Thymus (tissue), 11 donors: ENCODE data around the gene HS6ST3. TPM values are rescaled to one million over a fixed set of nuclear protein-coding genes. Genes with fewer than 3 reads are reported as not detected.

ENCODE experiments used
- DNase-seq, 9 donors: peaks; one replicate each; pipeline ENCODE4 v3.0.0-alpha.2; 2013; ENCODE audit warnings: low spot score in 9 of 9, low read depth in 6 of 9, missing footprints in 1 of 9
- H3K27ac ChIP-seq, 2 donors: one replicate each; pipeline ENCODE4 v1.5.1; 2013; ENCODE audit warnings: control low read depth in 1 of 2, low read depth in 1 of 2, low read length in 1 of 2, mild to moderate bottlenecking in 1 of 2, moderate library complexity in 1 of 2
- H3K27me3 ChIP-seq, 2 donors: one replicate each; pipeline ENCODE4 v1.5.1; 2013; ENCODE audit warnings: low read length in 1 of 2; ENCODE audit not compliant: control insufficient read depth in 2 of 2, insufficient read depth in 1 of 2
- H3K36me3 ChIP-seq, 2 donors: one replicate each; pipeline ENCODE4 v1.5.1; 2013; ENCODE audit warnings: low read length in 1 of 2, mild to moderate bottlenecking in 1 of 2, moderate library complexity in 1 of 2; ENCODE audit not compliant: control insufficient read depth in 2 of 2, insufficient read depth in 2 of 2
- H3K4me1 ChIP-seq, 2 donors: one replicate each; pipeline ENCODE4 v1.5.1; 2013; ENCODE audit warnings: low read length in 2 of 2; ENCODE audit not compliant: control insufficient read depth in 2 of 2, insufficient read depth in 2 of 2
- H3K4me3 ChIP-seq, 2 donors: one replicate each; pipeline ENCODE4 v1.5.1; 2013; ENCODE audit warnings: low read length in 2 of 2, control low read depth in 1 of 2, mild to moderate bottlenecking in 1 of 2
- H3K9me3 ChIP-seq, 2 donors: one replicate each; pipeline ENCODE4 v1.5.1; 2013; ENCODE audit warnings: low read length in 1 of 2, mild to moderate bottlenecking in 1 of 2; ENCODE audit not compliant: control insufficient read depth in 2 of 2, insufficient read depth in 1 of 2
- WGBS: extraction: QIAGEN DNeasy Blood & Tissue Kit; methylation state at CpG from one replicate; pipeline ENCODE4 v1.1.7; 2013; 5-methylcytosine and 5-hydroxymethylcytosine counted together
- polyA plus RNA-seq: library from polyadenylated mRNA; stranded (reverse); fragments of 200-250 nt; gene quantifications from one replicate; pipeline ENCODE4 v1.2.3, GENCODE V29; 2013
- total RNA-seq: library from RNA; stranded (reverse); fragments of 120-200 nt; gene quantifications from one replicate; pipeline ENCODE4 v1.2.4, GENCODE V29; 2013
- donor health status: healthy.

HS6ST3 gene
- total and polyA plus RNA-seq, 2 donors, result 0.05 to 0.07 TPM

DNA sequence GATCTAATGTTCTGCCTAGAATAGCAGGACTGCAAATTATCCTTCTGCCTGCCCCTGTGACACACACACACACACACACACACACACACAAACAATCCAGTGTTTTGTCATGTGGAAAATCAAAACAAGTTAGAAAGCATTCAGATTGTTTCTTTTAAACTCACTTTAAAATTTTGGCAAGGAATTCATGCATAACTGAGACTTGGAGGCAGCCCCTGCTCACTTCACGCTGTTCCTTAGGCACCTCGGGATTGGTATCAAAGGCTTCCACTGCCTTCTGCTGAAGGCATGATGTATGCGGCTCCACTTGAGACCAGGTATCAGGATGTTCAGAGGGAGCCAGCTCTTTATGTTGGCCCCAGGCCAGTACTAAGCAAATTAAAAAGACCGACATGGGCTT, 745.6 kb downstream of the HS6ST3 start:
- WGBS, result 94% methylated on average over 4 of the region's 4 CpGs

DNA sequence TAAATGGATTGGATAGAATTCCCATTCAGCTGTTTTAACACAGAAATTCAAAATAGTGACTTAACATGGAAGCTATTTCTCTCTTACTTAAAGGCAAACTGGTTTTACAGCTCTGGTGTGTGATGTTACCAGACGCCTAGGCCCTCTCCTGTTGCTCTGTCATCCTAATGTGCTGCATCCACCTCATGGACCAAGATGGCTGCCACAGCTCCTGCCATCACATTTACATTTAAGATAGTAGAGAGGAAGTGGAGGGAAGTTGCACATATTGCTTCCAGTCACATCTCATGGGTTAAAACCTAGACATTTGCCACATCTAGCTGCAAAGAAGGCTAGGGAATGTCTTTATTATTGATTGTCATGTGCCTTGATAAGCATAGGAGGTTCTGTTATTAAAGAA, 746.8 kb downstream of the HS6ST3 start:
- Histone ChIP-seq H3K36me3 (no peaks in the 10 kb centered on the region), H3K27ac (no peak overlapping the region), H3K27me3 (no peaks in the 10 kb centered on the region), H3K4me3 (no peak overlapping the region), H3K4me1 (no peaks in the 10 kb centered on the region), H3K9me3 (no peaks in the 10 kb centered on the region)
- 95% methylated on average over 1 of the region's 1 CpG for WGBS
- DNase-seq, result no peak

More for the DNA sequence above, 745.6 kb downstream of the HS6ST3 start:
- Histone ChIP-seq H3K9me3 (no peaks in the 10 kb centered on the region), H3K4me3 (no peak overlapping the region), H3K27me3 (no peaks in the 10 kb centered on the region), H3K4me1 (no peaks in the 10 kb centered on the region), H3K27ac (no peak overlapping the region), H3K36me3 (no peaks in the 10 kb centered on the region)
- no peak for DNase-seq

- Histone ChIP-seq H3K27ac (no peak overlapping the region), H3K9me3 (no peaks in the 10 kb centered on the region), H3K36me3 (no peaks in the 10 kb centered on the region), H3K4me1 (no peaks in the 10 kb centered on the region), H3K27me3 (no peaks in the 10 kb centered on the region), H3K4me3 (no peak overlapping the region)
- DNase-seq, result no peak
- 84% methylated on average over 1 of the region's 1 CpG for WGBS
These were observed 747.9 kb downstream of the HS6ST3 start for GRCh38 chr13:96837809-96838208.

DNA sequence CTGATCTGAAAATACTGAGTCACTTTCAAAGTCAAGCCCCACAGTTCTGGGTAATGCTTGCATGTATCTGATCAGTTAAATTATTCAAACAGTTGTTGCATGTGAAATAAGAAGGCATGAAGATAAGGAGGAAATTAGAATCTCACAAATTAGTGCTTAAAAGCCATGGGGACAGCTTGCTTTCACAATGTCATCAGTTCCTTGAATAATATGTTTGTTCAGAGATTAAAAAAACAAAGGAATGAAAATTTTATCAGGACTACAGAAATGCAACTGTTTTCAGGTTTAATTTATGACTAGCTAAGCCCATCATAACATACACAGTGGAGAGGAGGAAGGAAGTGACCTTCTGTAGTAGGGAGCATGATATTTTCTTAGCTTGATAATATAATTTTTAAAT, 754.3 kb downstream of the HS6ST3 start:
- Histone ChIP-seq H3K36me3 (no peaks in the 10 kb centered on the region), H3K4me3 (no peak overlapping the region), H3K4me1 (no peaks in the 10 kb centered on the region), H3K27me3 (no peaks in the 10 kb centered on the region), H3K9me3 (no peaks in the 10 kb centered on the region), H3K27ac (no peak overlapping the region)
- no peak for DNase-seq

DNA sequence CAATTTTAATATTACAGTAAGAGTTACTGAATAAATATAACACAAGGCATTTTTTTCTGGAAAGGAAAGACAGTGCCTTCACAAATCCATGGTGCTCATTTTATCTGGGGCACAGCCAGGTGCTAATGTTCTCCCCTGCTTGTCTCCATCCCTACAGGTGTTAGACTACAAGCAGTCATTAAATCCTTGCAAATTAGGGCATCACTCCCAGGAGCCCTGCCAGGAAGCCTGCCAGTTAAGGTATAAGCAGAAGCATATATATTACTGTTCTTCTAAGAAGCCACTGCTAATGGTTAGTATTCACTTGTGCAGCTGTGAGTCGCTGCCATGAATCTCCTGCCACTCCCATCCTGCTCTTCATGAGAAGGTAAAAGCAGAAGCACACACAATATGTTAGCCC, 754.7 kb downstream of the HS6ST3 start:
- Histone ChIP-seq H3K9me3 (peaks cover 0 to 3% of the 10 kb centered on the region in 2 donors), H3K4me1 (no peaks in the 10 kb centered on the region), H3K27me3 (no peaks in the 10 kb centered on the region), H3K27ac (no peak overlapping the region), H3K4me3 (no peak overlapping the region), H3K36me3 (no peaks in the 10 kb centered on the region)
- 19% methylated on average over 1 of the region's 1 CpG for WGBS
- no peak for DNase-seq

GRCh38 chr13:96848286-96848685, 758.4 kb downstream of the HS6ST3 start:
- Histone ChIP-seq H3K27ac (no peak overlapping the region), H3K36me3 (no peaks in the 10 kb centered on the region), H3K9me3 (peaks cover 0 to 3% of the 10 kb centered on the region in 2 donors), H3K4me3 (no peak overlapping the region), H3K4me1 (no peaks in the 10 kb centered on the region), H3K27me3 (no peaks in the 10 kb centered on the region)
- DNase-seq, result no peak
- WGBS, result 57% methylated on average over 6 of the region's 6 CpGs

DNA sequence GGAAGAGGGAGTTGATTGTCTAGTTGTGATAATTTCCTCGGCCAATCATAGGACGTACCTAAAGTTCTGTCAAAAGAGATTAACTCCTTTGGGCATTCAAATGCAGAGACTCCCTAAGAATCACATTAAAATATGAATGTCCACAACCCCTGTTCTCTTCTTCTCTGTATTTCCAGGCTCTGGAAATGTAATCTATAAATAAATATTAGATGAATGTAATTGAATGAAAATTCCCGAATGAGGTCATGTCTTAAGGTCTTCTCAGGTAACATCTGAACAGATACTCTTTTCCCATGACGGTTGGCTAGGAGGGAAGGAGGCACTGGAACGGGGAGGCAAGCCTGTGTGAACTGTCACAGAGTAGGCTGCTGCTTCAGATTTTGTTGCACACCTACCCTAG, 759.2 kb downstream of the HS6ST3 start:
- Histone ChIP-seq H3K4me1 (no peaks in the 10 kb centered on the region), H3K27me3 (no peaks in the 10 kb centered on the region), H3K27ac (no peak overlapping the region), H3K36me3 (no peaks in the 10 kb centered on the region), H3K4me3 (no peak overlapping the region), H3K9me3 (peaks cover 0 to 3% of the 10 kb centered on the region in 2 donors)
- 87% methylated on average over 5 of the region's 5 CpGs for WGBS
- DNase-seq, result no peak

GRCh38 chr13:96850538-96851145, 760.7 kb downstream of the HS6ST3 start:
- H3K4me1 ChIP-seq, result no peaks in the 10 kb centered on the region
- no peak for DNase-seq
- no peaks in the 10 kb centered on the region for H3K36me3 ChIP-seq
- peaks cover 1 to 3% of the 10 kb centered on the region in 2 donors for H3K9me3 ChIP-seq
- 92% methylated on average over 10 of the region's 10 CpGs for WGBS
- H3K27me3 ChIP-seq, result no peaks in the 10 kb centered on the region
- H3K4me3 ChIP-seq, result no peak overlapping the region
- no peak overlapping the region for H3K27ac ChIP-seq

GRCh38 chr13:96851856-96852445, 762.0 kb downstream of the HS6ST3 start:
- WGBS, result 91% methylated on average over 9 of the region's 9 CpGs
- Histone ChIP-seq H3K36me3 (no peaks in the 10 kb centered on the region), H3K27me3 (no peaks in the 10 kb centered on the region), H3K27ac (no peak overlapping the region), H3K9me3 (peaks cover 1 to 3% of the 10 kb centered on the region in 2 donors), H3K4me1 (no peaks in the 10 kb centered on the region), H3K4me3 (no peak overlapping the region)
- DNase-seq, result no peak
